HEK293 (cell line): ENCODE data around the gene CENPA.

Source experiments
- YY1 ChIP-seq: fragments of 450-650 bp; formaldehyde crosslinking; IDR thresholded peaks from 2 replicates; pipeline ENCODE4 v1.5.1; 2018; ENCODE audit warnings: missing biosample characterization, missing genetic modification characterization
- ZFP41 ChIP-seq: fragments of 450-650 bp; formaldehyde crosslinking; IDR thresholded peaks from 2 replicates; pipeline ENCODE4 v1.5.1; 2016; ENCODE audit warnings: missing biosample characterization, missing genetic modification characterization, borderline replicate concordance
- ZNF664 ChIP-seq: fragments of 450-650 bp; formaldehyde crosslinking; IDR thresholded peaks from 2 replicates; pipeline ENCODE4 v1.5.1; 2016; ENCODE audit warnings: missing biosample characterization, missing genetic modification characterization
- ZNF677 ChIP-seq: fragments of 450-650 bp; IDR thresholded peaks from 2 replicates; pipeline ENCODE4 v1.5.0; 2018; ENCODE audit warnings: missing biosample characterization, mild to moderate bottlenecking, missing genetic modification characterization, moderate library complexity
- TF ChIP-seq, protein P1 (sequence below): fragments of 450-650 bp; formaldehyde crosslinking; IDR thresholded peaks from 2 replicates; pipeline ENCODE4 v1.5.1; 2017; ENCODE audit warnings: missing biosample characterization, missing genetic modification characterization

DNA sequence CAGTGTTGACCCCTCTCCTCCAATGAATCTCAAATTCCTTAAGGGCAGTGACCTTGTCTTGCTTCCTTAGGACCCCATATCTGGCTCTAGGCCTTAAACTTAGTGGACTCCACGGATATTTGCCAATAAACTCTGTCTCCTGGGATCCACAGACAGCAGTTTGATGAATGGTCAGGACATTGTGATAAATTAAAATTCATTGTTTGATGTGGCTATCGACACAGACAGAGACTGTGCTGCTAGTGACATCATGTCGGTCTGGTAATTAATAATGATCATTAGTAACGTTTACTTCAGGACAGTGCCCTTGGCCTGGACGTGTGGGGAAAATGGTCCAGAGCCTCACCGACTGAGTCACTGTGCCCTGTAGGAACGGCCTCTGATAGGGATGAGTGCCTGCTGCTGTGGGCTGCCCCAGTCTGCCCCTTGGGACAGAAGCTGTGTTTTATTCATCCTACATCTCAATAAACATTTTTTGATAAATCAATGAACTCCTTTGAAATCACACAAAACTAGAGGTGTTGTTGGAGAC is 27.0 kb upstream of the CENPA start:
- no peak for TF ChIP-seq ZFP41
- no peak for TF ChIP-seq ZNF664 (tag by site-specific recombination)
- TF ChIP-seq, protein P1, sequence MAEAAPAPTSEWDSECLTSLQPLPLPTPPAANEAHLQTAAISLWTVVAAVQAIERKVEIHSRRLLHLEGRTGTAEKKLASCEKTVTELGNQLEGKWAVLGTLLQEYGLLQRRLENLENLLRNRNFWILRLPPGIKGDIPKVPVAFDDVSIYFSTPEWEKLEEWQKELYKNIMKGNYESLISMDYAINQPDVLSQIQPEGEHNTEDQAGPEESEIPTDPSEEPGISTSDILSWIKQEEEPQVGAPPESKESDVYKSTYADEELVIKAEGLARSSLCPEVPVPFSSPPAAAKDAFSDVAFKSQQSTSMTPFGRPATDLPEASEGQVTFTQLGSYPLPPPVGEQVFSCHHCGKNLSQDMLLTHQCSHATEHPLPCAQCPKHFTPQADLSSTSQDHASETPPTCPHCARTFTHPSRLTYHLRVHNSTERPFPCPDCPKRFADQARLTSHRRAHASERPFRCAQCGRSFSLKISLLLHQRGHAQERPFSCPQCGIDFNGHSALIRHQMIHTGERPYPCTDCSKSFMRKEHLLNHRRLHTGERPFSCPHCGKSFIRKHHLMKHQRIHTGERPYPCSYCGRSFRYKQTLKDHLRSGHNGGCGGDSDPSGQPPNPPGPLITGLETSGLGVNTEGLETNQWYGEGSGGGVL (tag by site-specific recombination) = no peak
- no peak for TF ChIP-seq ZNF677 (tag by site-specific recombination)
- TF ChIP-seq YY1 (tag by site-specific recombination) = no peak
